Glomerular visceral epithelial cell (primary cell): Measurements from ENCODE around the gene CFAP221.

Experiments
- DNase-seq: peaks from one replicate; pipeline ENCODE4 v3.0.0-alpha.2; 2016; ENCODE audit errors: extremely low spot score

Gene CFAP221

GRCh38 chr2:119544075-119544938, at the start of gene CFAP221:
CFAP221 (plus strand) TSS chr2:119544449; CDS start chr2:119546132, 1,683 bp downstream.
- peak; percentile 83 for DNase-seq

DNA sequence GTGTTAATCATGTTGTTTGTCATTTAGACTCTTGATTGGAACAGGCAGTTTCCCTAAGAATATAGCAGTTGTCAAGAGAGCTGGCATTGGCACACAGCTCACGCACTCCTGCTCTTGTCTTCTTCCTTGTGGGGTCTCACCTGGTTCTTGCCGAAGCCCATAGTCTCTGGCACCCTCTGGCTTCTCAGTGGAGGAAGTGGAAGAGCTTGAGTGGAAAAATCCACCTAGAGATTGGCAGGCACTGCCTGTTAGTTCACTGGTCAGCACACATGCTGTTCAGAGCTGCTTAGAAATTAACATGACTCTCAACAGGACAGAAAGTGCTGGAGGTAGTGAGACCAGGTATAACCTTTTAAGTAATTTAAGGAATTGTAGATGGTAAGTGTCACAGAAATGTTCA, 48.3 kb upstream of the CFAP221 start:
- DNase-seq, result no peak

- DNase-seq, result no peak
Measured at GRCh38 chr2:119496682-119497081, 47.6 kb upstream of the CFAP221 start.

DNA sequence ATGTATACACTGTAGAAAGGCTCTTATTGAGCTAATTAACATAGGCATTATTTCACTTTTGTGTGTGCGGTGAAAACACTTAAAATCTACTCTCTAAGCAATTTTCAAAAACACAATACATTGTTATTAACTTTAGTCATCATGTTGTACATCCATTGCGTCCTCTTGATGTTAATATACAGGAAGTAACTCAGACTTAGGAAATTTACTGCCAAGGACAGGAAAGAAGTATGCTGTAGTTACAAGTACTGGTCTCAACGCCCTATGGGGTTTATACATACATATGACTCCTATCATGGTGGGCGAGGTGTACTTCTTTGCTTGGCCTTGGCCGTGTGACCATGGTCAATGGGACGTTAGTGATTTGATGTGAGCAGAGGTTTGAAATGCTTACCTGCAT, 35.5 kb upstream of the CFAP221 start:
- no peak for DNase-seq

GRCh38 chr2:119511989-119512388, 32.3 kb upstream of the CFAP221 start:
- no peak for DNase-seq

DNA sequence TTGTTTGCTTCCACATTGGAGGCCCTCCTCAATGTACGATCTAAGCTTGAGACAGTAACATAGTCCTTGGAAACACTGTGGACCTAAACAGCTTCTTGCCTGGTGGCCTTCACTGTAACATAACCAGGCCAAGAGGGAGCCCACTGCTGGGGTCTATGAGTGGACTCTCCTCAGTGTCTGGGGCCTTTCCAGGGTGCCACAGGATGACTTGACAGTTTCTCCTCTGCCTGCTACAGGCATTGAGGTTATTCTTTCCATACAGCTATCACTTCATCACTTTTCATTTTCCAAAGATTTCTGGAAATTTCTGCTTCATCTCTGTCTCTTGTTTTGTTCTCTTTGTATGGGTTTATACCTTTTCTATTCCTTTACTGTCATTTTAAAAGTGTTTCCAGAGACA, 31.3 kb upstream of the CFAP221 start:
- DNase-seq, result no peak

DNA sequence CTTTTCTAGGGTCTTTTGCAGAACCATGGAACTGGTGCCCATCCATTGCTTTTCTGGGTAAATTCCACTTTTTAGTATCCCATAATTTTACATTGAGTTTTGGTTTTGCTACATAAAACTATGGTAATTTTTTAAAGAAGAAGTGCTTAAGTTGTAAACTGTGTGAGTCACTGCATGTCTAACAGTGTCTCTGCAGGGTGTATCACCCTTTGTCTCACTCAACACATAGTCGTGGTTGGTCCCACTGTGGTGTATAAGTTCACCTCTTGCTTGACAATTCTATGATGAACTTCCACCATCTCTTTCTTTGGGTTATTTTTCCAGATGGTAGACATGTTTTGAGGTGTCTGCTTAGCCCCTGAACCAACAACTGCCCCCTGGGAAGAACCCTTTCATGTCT, 30.4 kb upstream of the CFAP221 start:
- no peak for DNase-seq

DNA sequence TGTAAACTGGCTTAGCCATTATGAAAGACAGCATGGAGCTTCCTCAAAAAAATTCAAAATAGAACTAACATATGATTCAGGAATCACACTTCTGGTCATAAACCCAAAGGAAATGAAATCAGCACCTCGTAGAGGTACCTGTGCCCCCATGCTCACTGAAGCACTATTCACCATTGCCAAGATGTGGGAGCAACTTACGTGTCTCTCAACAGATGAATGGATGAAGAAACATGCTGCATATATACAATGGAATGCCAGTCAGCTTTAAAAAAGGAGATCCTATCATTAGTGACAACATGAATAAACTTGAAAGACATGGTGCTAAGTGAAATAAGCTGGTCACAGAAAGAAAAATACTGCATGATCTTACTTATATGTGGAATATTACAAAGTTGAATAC, 28.1 kb upstream of the CFAP221 start:
- no peak for DNase-seq

DNA sequence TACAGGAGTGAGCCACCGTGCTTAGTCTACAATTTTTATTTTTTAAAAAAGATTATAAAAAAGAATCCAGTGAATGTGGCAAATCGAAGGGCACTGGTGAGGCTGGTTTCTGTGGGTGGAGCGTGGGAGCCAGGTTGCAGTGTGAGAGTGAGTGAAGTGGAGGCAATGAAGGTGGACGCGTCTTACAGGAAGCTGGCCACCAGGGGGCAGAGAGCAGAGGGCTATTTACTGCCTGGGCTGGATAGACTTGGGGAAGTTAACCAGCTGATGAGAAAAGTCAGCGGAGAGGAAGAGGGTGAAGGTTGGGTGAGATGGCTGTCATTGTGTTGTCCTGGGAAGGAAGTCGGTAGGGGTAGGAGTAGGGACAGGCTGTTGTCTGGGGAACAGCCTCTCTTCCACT, 26.8 kb upstream of the CFAP221 start:
- peak; percentile 39 for DNase-seq

DNA sequence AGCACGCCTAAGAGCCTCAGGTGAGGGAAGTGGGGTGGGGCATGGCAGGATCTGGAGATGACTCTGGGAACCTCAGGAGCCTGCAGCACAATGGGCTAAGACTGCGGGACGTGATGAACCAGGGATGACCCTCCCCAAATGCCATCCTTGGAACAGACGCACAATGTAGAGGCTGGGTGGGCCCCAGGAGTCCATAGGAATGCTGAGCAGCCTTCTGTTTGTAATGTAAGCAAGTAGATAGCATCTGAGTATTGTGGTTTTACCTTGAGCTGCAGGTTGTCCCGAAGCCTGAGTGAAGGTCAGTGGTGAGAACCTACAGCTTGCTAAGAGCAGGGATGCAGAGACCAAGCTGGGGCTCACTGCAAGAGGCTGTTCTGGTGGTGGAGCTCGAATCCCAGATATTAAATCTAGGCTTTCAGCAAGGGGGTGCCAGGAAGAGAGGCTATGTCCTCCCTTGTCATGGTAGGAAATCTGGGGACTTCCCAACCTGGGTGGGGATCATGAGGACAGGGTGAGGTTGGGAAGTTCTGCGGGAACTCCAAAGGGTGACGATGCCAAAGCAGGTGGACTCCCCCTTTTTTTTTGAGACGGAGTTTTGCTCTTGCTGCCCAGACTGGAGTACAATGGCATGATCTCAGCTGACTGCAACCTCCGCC, 25.7 kb upstream of the CFAP221 start:
- no peak for DNase-seq

- no peak for DNase-seq
Measured at GRCh38 chr2:119519057-119519408, 25.2 kb upstream of the CFAP221 start.

- no peak for DNase-seq
Measured at GRCh38 chr2:119520696-119521432, 23.4 kb upstream of the CFAP221 start.

DNA sequence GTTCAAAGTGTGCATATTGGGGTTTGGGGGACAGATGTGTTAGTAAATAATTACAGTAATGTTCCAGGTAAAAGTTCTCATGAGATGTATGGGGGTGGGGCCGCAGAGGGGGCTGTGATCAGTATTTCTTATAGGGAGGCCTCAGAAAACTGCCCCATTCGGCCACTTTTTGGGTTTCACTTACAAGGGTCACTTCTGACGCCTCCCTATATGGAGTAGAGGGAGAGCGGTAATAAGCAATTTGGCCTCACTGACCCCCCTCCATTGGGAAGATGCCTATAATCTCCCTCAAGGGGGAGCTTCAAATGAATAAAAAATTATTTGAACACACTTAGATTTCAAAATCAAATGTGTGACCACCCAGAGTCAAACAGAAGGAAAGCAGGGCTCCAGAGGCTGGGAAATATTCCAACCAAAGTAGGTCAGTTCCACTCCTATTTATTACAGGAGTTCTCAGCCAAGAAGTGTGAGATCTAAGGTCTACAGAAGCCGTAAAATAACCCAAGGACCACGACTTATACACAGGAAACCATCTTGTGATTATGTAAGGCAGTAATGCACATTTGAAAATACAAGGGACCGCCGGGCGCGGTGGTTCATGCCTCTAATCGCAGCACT, 22.7 kb upstream of the CFAP221 start:
- DNase-seq, result no peak

GRCh38 chr2:119522671-119523070, 21.6 kb upstream of the CFAP221 start:
- DNase-seq, result no peak

DNA sequence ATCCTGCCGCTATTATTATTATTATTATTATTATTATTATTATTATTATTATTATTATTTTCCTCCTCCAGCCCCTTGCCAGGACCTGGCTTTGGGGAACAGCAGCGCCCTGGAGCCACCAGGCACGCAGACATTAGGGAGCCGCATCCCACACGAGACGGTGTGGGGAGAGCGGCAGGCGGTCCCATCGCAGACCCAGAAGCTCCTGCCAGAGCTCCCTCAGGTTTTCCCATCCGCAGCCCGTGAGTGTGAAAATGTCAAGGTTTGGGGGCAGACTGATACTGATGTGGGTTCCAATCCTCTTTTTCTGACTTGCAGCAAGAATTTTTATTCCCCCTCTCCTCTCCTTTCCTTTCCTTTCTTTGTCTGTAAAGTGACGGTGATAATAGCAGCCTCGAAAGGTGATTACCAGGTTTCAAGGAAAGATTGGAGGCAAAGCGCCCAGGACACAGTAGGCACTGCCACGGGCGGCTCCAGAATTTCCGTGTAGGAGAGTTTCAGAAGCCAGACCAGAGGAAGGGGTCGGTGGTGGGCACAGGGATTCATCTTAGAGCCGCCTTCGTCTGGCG, 20.8 kb upstream of the CFAP221 start:
- DNase-seq, result no peak

DNA sequence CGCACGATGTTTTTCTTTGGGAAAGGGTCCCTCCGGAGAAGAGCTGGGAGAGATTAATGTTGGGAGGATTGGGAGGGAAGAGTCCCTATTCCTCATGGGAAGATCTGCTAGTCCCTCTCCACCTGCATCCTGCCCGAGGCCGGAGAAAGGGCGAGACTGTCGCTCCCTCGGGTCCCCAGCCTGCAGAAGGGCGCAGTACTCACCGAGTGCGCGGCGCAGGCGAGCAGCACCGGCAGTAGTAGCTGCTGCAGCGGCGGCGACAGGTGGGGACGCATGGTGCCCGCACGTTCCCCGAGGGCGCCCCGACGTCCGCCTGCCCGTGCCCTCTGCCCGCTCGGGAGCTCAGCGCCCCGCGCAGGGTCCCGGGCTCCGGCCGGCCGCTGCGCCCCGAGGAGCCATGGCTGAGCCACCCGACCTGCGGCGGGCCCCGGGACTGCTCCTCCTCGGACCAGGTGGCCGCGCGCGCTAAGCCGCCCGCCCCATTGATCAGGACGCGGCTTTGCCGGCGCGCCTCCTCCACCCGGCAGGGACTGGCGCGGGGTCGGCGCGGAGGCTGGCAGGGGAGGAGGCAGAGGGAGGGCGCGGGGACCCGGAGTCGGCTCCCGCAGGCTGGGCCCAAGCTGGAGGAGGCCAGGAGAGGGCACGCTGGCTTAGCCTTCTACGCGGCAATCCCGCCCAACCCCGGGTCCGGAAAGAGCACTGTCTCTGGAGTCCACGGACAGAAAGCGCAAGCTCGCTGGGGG, 20.1 kb upstream of the CFAP221 start, which contains the start of gene SCTR:
SCTR (minus strand) TSS at position 532 of the 743 bp plus-strand sequence; CDS start at position 275, 257 bp downstream.
- no peak for DNase-seq

GRCh38 chr2:119525614-119526013, 18.6 kb upstream of the CFAP221 start:
- DNase-seq, result no peak

DNA sequence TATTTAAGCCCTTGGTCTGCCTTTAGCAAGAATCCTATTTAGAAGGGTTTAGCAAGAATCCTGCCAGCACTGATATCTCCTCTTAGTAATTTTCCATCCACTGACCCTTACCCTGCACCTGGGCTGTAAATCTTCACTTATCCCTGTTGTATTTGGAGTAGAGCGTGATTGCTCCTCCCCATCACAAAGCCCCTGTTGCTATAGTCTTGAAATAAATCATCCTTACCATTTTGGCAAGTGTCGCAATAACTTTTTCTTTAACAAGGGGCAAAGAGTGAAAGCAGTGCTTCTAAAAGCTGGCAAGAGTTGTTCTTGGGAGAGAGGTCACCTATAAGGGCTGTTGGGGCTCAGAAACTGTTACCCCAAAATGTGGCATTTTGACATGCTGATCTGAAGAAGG, 16.2 kb upstream of the CFAP221 start:
- DNase-seq, result no peak

DNA sequence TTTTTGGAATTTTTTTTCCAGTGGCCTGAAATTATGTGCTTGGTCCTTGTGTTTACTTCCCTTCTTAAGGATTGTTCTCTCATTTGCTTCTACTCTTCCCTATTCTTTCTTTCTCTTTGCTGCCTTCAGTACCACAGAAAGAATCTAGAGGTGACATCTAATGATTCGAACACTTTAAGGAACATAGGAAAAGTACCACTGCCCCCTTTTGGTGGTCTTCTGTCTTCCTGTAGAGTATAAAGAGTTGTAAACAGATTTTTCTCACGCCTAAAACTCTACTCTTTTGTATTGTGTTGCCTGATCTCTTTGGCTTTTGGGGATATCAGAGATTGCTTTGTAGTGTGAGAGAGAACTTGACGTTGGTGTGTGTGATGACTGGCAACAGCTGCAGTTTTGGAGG, 13.0 kb upstream of the CFAP221 start:
- no peak for DNase-seq

GRCh38 chr2:119533560-119533959, 10.7 kb upstream of the CFAP221 start:
- DNase-seq, result no peak

- no peak for DNase-seq
Measured at GRCh38 chr2:119536211-119536610, 8.0 kb upstream of the CFAP221 start.
